HL-60 (cell line): ENCODE data around the gene GLIS1.

Source experiments
- DNase-seq, 2 experiments: peaks; one replicate each; pipeline ENCODE4 v3.0.0-alpha.2; 2010 to 2020; ENCODE audit warnings: low read depth in 1 of 2, low spot score in 1 of 2
- H3K27ac ChIP-seq: fragments of 250-450 bp; sonication (Bioruptor Pico); replicated peaks from 2 replicates; pipeline ENCODE4 v1.5.1; 2020; ENCODE audit warnings: mild to moderate bottlenecking, moderate library complexity
- H3K27me3 ChIP-seq: fragments of 250-450 bp; sonication (Bioruptor Pico); 2 replicates; pipeline ENCODE4 v1.5.1; 2021; ENCODE audit warnings: mild to moderate bottlenecking, moderate library complexity; ENCODE audit not compliant: insufficient read depth, poor library complexity, severe bottlenecking
- H3K4me3 ChIP-seq: replicated peaks from 2 replicates; pipeline ENCODE4 v1.5.1; 2011; ENCODE audit warnings: mild to moderate bottlenecking, control low read depth, low read length; ENCODE audit not compliant: insufficient read depth
- CTCF ChIP-seq: IDR thresholded peaks from one replicate; pipeline ENCODE4 v1.5.1; 2011; ENCODE audit warnings: low read length, control low read depth, inconsistent platforms; ENCODE audit not compliant: insufficient read depth
- GABPA ChIP-seq: IDR thresholded peaks from 2 replicates; pipeline ENCODE4 v1.6.1; 2012; ENCODE audit warnings: low read depth
- POLR2AphosphoS5 ChIP-seq: IDR thresholded peaks from 2 replicates; pipeline ENCODE4 v1.6.1; 2012; ENCODE audit warnings: low read depth
- REST ChIP-seq: IDR thresholded peaks from 2 replicates; pipeline ENCODE4 v1.6.1; 2012; ENCODE audit warnings: low read depth; ENCODE audit not compliant: insufficient replicate concordance
- SPI1 ChIP-seq: IDR thresholded peaks from 2 replicates; pipeline ENCODE4 v1.6.1; 2012; ENCODE audit warnings: low read depth, mild to moderate bottlenecking, borderline replicate concordance

Gene GLIS1

GRCh38 chr1:53666566-53666965, 72.4 kb downstream of the GLIS1 start:
- TF ChIP-seq REST (no peak), POLR2AphosphoS5 (no peak), GABPA (no peak), SPI1 (no peak), CTCF (no peak)
- H3K27me3 ChIP-seq, result no peaks in the 10 kb centered on the region
- H3K4me3 ChIP-seq, result no peak overlapping the region
- no peak overlapping the region for H3K27ac ChIP-seq
- no peak for DNase-seq

GRCh38 chr1:53665996-53666395, 73.0 kb downstream of the GLIS1 start:
- TF ChIP-seq CTCF, result no peak
- TF ChIP-seq POLR2AphosphoS5, result no peak
- no peak for TF ChIP-seq REST
- no peak for TF ChIP-seq SPI1
- TF ChIP-seq GABPA, result no peak
- Histone ChIP-seq H3K27me3 (no peaks in the 10 kb centered on the region), H3K4me3 (no peak overlapping the region), H3K27ac (no peak overlapping the region)
- no peak for DNase-seq

- no peak for DNase-seq
- no peak for TF ChIP-seq GABPA
- TF ChIP-seq CTCF, result no peak
- TF ChIP-seq POLR2AphosphoS5, result no peak
- Histone ChIP-seq H3K27ac (no peak overlapping the region), H3K4me3 (no peak overlapping the region), H3K27me3 (peaks cover 2% of the 10 kb centered on the region)
These were observed 75.2 kb downstream of the GLIS1 start for GRCh38 chr1:53663529-53664300.

GRCh38 chr1:53662951-53663350, 76.0 kb downstream of the GLIS1 start:
- TF ChIP-seq GABPA (no peak), SPI1 (no peak), POLR2AphosphoS5 (no peak), CTCF (no peak), REST (no peak)
- Histone ChIP-seq H3K4me3 (no peak overlapping the region), H3K27me3 (peaks cover 2% of the 10 kb centered on the region), H3K27ac (no peak overlapping the region)
- no peak for DNase-seq
